Astrocyte of the spinal cord (primary cell): ENCODE measurements around the gene LTC4S.
"Not testable (repeated sequence)": the region's sequence is repeated elsewhere in the genome, so short reads cannot be mapped to it uniquely, and the experiment has no call there.

ENCODE experiments used
- DNase-seq: peaks from one replicate; pipeline ENCODE4 v3.0.0; 2011; ENCODE audit warnings: low read depth, low spot score
- H3K4me3 ChIP-seq: 2 replicates; pipeline ENCODE4 v1.5.1; 2011; ENCODE audit warnings: low read depth, mild to moderate bottlenecking, low read length, moderate library complexity
- in situ Hi-C: cut with HindIII; loops from 2 replicates; pipeline ENCODE4 v1.10.0; 2017; ENCODE audit warnings: low sequenced_read_pairs
- TF ChIP-seq, protein P1 (sequence below): IDR thresholded peaks from 2 replicates; pipeline ENCODE4 v1.5.1; 2012; ENCODE audit warnings: low read depth, mild to moderate bottlenecking, low read length, inconsistent platforms

Gene LTC4S

DNA sequence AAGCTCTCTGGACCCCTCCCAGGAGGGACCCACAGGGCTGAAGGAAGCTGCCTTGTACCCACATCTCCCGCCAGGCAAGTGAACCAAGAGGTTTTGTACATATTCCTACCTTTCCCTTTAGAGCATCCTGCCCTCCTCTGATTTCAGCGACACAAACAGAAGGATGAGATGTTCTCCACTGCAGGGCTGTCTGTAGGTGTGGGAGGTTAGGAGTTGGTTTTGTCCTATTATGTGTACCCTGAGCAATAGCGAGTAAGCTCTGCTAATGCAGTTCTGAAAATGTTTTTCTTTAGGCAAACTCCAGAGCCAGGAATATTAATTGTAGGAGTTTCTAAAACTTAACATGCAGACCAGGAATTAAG is 39.9 kb downstream of the LTC4S start:
- in situ Hi-C loops: no loop called here
- TF ChIP-seq, protein P1, sequence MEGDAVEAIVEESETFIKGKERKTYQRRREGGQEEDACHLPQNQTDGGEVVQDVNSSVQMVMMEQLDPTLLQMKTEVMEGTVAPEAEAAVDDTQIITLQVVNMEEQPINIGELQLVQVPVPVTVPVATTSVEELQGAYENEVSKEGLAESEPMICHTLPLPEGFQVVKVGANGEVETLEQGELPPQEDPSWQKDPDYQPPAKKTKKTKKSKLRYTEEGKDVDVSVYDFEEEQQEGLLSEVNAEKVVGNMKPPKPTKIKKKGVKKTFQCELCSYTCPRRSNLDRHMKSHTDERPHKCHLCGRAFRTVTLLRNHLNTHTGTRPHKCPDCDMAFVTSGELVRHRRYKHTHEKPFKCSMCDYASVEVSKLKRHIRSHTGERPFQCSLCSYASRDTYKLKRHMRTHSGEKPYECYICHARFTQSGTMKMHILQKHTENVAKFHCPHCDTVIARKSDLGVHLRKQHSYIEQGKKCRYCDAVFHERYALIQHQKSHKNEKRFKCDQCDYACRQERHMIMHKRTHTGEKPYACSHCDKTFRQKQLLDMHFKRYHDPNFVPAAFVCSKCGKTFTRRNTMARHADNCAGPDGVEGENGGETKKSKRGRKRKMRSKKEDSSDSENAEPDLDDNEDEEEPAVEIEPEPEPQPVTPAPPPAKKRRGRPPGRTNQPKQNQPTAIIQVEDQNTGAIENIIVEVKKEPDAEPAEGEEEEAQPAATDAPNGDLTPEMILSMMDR: no peak
- no peak for DNase-seq
- H3K4me3 ChIP-seq: no peak overlapping the region

- no peak overlapping the region for H3K4me3 ChIP-seq
- in situ Hi-C loops: no loop called here
- TF ChIP-seq, protein P1: no peak
- DNase-seq: no peak
These were observed 40.3 kb downstream of the LTC4S start for GRCh38 chr5:179834120-179834519.

DNA sequence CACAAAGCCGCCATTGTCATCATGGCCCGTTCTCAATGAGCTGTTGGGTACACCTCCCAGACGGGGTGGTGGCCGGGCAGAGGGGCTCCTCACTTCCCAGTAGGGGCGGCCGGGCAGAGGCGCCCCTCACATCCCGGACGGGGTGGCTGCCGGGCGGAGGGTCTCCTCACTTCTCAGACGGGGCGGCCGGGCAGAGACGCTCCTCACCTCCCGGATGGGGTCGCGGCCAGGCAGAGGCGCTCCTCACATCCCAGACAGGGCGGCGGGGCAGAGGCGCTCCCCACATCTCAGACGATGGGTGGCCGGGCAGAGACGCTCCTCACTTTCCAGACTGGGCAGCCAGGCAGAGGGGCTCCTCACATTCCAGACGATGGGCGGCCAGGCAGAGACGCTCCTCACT is 41.1 kb downstream of the LTC4S start:
- DNase-seq, in situ Hi-C loops, H3K4me3 ChIP-seq: not testable (repeated sequence)

GRCh38 chr5:179836225-179837019 is 42.6 kb downstream of the LTC4S start:
- in situ Hi-C loops: no loop called here
- H3K4me3 ChIP-seq: no peak overlapping the region
- DNase-seq: peak; percentile 51
- TF ChIP-seq, protein P1: peak; percentile 12

DNA sequence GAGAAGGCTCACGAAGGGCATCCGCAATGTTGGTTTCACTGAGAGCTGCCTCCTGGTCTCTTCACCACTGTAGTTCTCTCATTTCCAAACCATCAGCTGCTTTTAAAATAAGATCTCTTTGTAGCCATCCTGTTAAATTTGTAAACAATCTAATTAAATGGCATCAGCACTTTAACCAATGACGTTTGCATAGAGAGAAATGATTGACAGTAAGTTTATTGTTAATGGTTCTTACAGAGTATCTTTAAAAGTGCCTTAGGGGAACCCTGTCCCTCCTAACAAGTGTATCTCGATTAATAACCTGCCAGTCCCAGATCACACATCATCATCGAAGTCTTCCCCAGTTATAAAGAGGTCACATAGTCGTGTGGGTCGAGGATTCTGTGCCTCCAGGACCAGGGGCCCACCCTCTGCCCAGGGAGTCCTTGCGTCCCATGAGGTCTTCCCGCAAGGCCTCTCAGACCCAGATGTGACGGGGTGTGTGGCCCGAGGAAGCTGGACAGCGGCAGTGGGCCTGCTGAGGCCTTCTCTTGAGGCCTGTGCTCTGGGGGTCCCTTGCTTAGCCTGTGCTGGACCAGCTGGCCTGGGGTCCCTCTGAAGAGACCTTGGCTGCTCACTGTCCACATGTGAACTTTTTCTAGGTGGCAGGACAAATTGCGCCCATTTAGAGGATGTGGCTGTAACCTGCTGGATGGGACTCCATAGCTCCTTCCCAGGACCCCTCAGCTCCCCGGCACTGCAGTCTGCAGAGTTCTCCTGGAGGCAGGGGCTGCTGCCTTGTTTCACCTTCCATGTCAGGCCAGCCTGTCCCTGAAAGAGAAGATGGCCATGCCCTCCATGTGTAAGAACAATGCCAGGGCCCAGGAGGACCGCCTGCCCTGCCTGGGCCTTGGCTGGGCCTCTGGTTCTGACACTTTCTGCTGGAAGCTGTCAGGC is 43.6 kb downstream of the LTC4S start:
- in situ Hi-C loops: no loop called here
- H3K4me3 ChIP-seq: no peak overlapping the region
- no peak for DNase-seq
- TF ChIP-seq, protein P1: no peak

DNA sequence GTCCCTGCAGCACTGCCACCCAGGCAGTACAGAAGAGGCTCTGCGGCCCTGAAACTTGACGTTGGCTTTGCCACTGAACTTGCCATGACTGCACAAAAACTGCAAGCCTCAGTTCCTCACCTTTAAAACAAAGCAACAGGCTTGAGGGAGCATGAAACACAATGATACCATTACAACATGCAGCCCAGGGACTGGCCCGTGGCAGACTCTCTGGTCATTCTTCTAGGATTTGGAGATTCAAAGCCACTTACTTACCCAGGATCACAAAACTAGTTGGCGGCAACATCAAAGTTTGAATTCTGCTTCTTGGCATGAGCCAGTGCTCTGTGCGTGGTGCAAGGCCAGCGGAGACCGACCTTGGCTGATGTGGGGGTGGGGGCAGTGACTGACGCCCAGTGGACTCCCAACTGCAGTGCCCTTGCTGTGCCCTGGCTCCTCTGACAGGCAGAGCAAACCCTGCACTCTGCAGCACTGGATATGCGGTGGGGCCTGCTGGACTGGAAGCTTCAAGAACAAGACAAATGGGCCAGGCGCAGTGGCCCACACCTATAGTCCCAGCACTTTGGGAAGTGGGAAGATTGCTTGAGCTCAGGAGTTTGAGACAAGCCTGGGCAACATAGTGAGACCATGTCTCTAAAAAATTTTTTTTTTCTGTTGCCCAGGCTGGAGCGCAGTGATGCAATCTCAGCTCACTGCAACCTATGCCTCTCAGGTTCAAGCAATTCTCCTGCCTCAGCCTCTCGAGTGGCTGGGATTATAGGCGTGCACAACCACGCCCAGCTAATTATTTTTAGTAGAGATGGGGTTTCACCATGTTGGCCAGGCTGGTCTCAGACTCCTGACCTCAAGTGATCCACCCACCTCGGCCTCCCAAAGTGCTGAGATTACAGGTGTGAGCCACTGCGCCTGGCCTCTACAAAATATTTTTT is 45.8 kb downstream of the LTC4S start:
- TF ChIP-seq, protein P1: no peak
- in situ Hi-C loops: no loop called here
- no peak for DNase-seq

More for the DNA sequence above, 45.8 kb downstream of the LTC4S start:
- H3K4me3 ChIP-seq: no peak overlapping the region
